Small intestine (tissue), 7 donors: ENCODE data around the gene TNFRSF6B. TPM values are rescaled to one million over a fixed set of nuclear protein-coding genes. Genes with fewer than 3 reads are reported as not detected.

Source experiments
- DNase-seq, 2 donors: peaks; one replicate each; pipeline versions ENCODE4 v3.0.0 to v3.0.0-alpha.2; 2013
- FAIRE-seq: peaks from 2 replicates; lab custom pipeline; 2012; peaks lifted over from hg19 to GRCh38; lab: Jason Lieb, UNC
- H3K27ac ChIP-seq, 3 donors: one replicate each; pipeline ENCODE4 v1.5.1; 2013; ENCODE audit warnings: low read length in 2 of 3, mild to moderate bottlenecking in 2 of 3, control low read depth in 1 of 3, inconsistent platforms in 1 of 3, low read depth in 1 of 3, moderate library complexity in 1 of 3
- H3K27me3 ChIP-seq, 3 donors: one replicate each; pipeline ENCODE4 v1.6.1; 2013; ENCODE audit warnings: low read length in 3 of 3, inconsistent platforms in 1 of 3; ENCODE audit not compliant: control insufficient read depth in 3 of 3, insufficient read depth in 3 of 3
- H3K36me3 ChIP-seq, 3 donors: one replicate each; pipeline ENCODE4 v1.6.1; 2013; ENCODE audit warnings: low read length in 3 of 3, inconsistent platforms in 1 of 3, low read depth in 1 of 3, mild to moderate bottlenecking in 1 of 3, moderate library complexity in 1 of 3; ENCODE audit not compliant: control insufficient read depth in 3 of 3, insufficient read depth in 2 of 3
- H3K4me1 ChIP-seq, 3 donors: one replicate each; pipeline ENCODE4 v1.6.1; 2013; ENCODE audit warnings: low read length in 2 of 3, inconsistent platforms in 1 of 3, low read depth in 1 of 3, mild to moderate bottlenecking in 1 of 3, moderate library complexity in 1 of 3; ENCODE audit not compliant: control insufficient read depth in 3 of 3, insufficient read depth in 2 of 3
- H3K4me3 ChIP-seq, 3 donors: one replicate each; pipeline ENCODE4 v1.5.1; 2013; ENCODE audit warnings: low read length in 3 of 3, control low read depth in 1 of 3, inconsistent platforms in 1 of 3, low read depth in 1 of 3, mild to moderate bottlenecking in 1 of 3, moderate library complexity in 1 of 3
- H3K9me3 ChIP-seq, 2 donors: one replicate each; pipeline ENCODE4 v1.6.1; 2013; ENCODE audit warnings: low read depth in 1 of 2, low read length in 1 of 2; ENCODE audit not compliant: control insufficient read depth in 2 of 2, insufficient read depth in 1 of 2
- WGBS, 3 donors: extraction: QIAGEN DNeasy Blood & Tissue Kit; methylation state at CpG; one replicate each; pipeline ENCODE4 v1.1.7; 2013; 5-methylcytosine and 5-hydroxymethylcytosine counted together
- polyA plus RNA-seq, 4 donors: library from polyadenylated mRNA; stranded (reverse) in 3 of 4; unstranded in 1 of 4; fragments of 200-250 nt in 3 of 4; fragments of 120-200 nt in 1 of 4; gene quantifications; one replicate each; pipeline versions ENCODE4 v1.2.1 to v1.2.3, GENCODE V29; 2013
- donor health status: healthy with polysubstance abuse.
- donor health status: control.
- donor health status: control.
- donor health status: Bipolar disorder and iron deficiency.
- donor health status: healthy.

TNFRSF6B gene
- polyA plus RNA-seq, 4 donors, result 1.9 to 15.9 (median 5.8) TPM

GRCh38 chr20:63704749-63705117 lies 8.3 kb downstream of the TNFRSF6B start:
- DNase-seq (no peak), FAIRE-seq (no peak)
- WGBS, 3 donors, result 83 to 93% (median 85%) methylated on average over 6 of the region's 6 CpGs
- Histone ChIP-seq H3K4me1 (peaks cover 4 to 16% (median 6%) of the 10 kb centered on the region in 3 donors), H3K27me3 (no peaks in the 10 kb centered on the region), H3K4me3 (no peak overlapping the region), H3K27ac (no peak overlapping the region), H3K36me3 (peaks cover 4 to 70% (median 16%) of the 10 kb centered on the region in 3 donors), H3K9me3 (no peaks in the 10 kb centered on the region)

- 88 to 90% (median 89%) methylated on average over 8 of the region's 8 CpGs for WGBS, 3 donors
- DNase-seq (no peak), FAIRE-seq (no peak)
- Histone ChIP-seq H3K27ac (no peak overlapping the region), H3K36me3 (peaks cover 4 to 68% (median 16%) of the 10 kb centered on the region in 3 donors), H3K4me1 (peaks cover 4 to 16% (median 6%) of the 10 kb centered on the region in 3 donors), H3K9me3 (no peaks in the 10 kb centered on the region), H3K4me3 (no peak overlapping the region), H3K27me3 (no peaks in the 10 kb centered on the region)
Observed at GRCh38 chr20:63705232-63706026, 9.0 kb downstream of the TNFRSF6B start.

GRCh38 chr20:63706027-63706695 lies 9.7 kb downstream of the TNFRSF6B start:
- 45 to 68% (median 60%) methylated on average over 12 of the region's 12 CpGs for WGBS, 3 donors
- peak overlapping the region in 2 of 3 donors; percentile 73 to 92 for H3K4me3 ChIP-seq
- no peaks in the 10 kb centered on the region for H3K27me3 ChIP-seq
- peak overlapping the region in 2 of 3 donors; percentile 82 to 92 for H3K27ac ChIP-seq
- H3K36me3 ChIP-seq, result peaks cover 4 to 65% (median 16%) of the 10 kb centered on the region in 3 donors
- no peaks in the 10 kb centered on the region for H3K9me3 ChIP-seq
- FAIRE-seq (no peak), DNase-seq (peak in 1 of 2 donors; percentile 78)
- peaks cover 4 to 16% (median 6%) of the 10 kb centered on the region in 3 donors for H3K4me1 ChIP-seq

- Histone ChIP-seq H3K27ac (peak overlapping the region; percentile 66 to 92 (median 82)), H3K36me3 (peaks cover 4 to 65% (median 16%) of the 10 kb centered on the region in 3 donors), H3K27me3 (no peaks in the 10 kb centered on the region), H3K9me3 (no peaks in the 10 kb centered on the region), H3K4me3 (peak overlapping the region; percentile 73 to 92 (median 90)), H3K4me1 (peaks cover 4 to 16% (median 6%) of the 10 kb centered on the region in 3 donors)
- DNase-seq (peak; percentile 47 to 66), FAIRE-seq (no peak)
- WGBS, 3 donors, result 0 to 2% (median 1%) methylated on average over 50 to 56 of the region's 56 CpGs
Observed at GRCh38 chr20:63706852-63707557, 10.6 kb downstream of the TNFRSF6B start.

GRCh38 chr20:63707558-63708300 lies 11.3 kb downstream of the TNFRSF6B start, which contains the start of the genes ARFRP1 and ZGPAT:
TSS of gene ARFRP1 (minus strand) at chr20:63707976. CDS start at chr20:63707091, 885 bp downstream.
TSS of gene ZGPAT (plus strand) at chr20:63708039. CDS start at chr20:63708581, 542 bp downstream.
- H3K9me3 ChIP-seq, result no peaks in the 10 kb centered on the region
- no peak for FAIRE-seq
- peak within 1 kb of the TSS; percentile 66 to 92 (median 82) for H3K27ac ChIP-seq
- no peaks in the 10 kb centered on the region for H3K27me3 ChIP-seq
- peaks cover 4 to 16% (median 6%) of the 10 kb centered on the region in 3 donors for H3K4me1 ChIP-seq
- peak; percentile 88 to 95 for DNase-seq
- WGBS, 3 donors, result 0 to 1% (median 1%) methylated on average over 50 to 98 of the region's 98 CpGs
- peak within 1 kb of the TSS; percentile 73 to 92 (median 90) for H3K4me3 ChIP-seq
- peaks cover 4 to 68% (median 16%) of the 10 kb centered on the region in 3 donors for H3K36me3 ChIP-seq

GRCh38 chr20:63708301-63709148 lies 12.1 kb downstream of the TNFRSF6B start:
- H3K27me3 ChIP-seq, result no peaks in the 10 kb centered on the region
- H3K9me3 ChIP-seq, result no peaks in the 10 kb centered on the region
- peaks cover 4 to 16% (median 6%) of the 10 kb centered on the region in 3 donors for H3K4me1 ChIP-seq
- FAIRE-seq (no peak), DNase-seq (peak in 1 of 2 donors; percentile 50)
- 21 to 28% (median 26%) methylated on average over 43 to 67 of the region's 67 CpGs for WGBS, 3 donors
- H3K4me3 ChIP-seq, result peak overlapping the region; percentile 73 to 92 (median 90)
- peaks cover 4 to 65% (median 16%) of the 10 kb centered on the region in 3 donors for H3K36me3 ChIP-seq
- H3K27ac ChIP-seq, result peak overlapping the region in 2 of 3 donors; percentile 66 to 92

GRCh38 chr20:63709149-63709527 lies 12.7 kb downstream of the TNFRSF6B start:
- 90 to 93% (median 93%) methylated on average over 17 of the region's 17 CpGs for WGBS, 3 donors
- DNase-seq (no peak), FAIRE-seq (no peak)
- H3K9me3 ChIP-seq, result peaks cover 0 to 2% of the 10 kb centered on the region in 2 donors
- peaks cover 4 to 64% (median 10%) of the 10 kb centered on the region in 3 donors for H3K36me3 ChIP-seq
- no peak overlapping the region for H3K27ac ChIP-seq
- H3K4me1 ChIP-seq, result peaks cover 4 to 16% (median 6%) of the 10 kb centered on the region in 3 donors
- H3K4me3 ChIP-seq, result peak overlapping the region in 2 of 3 donors; percentile 73 to 92
- H3K27me3 ChIP-seq, result no peaks in the 10 kb centered on the region
